ENCODE results near the gene ANXA6. TPM values are rescaled to one million over a fixed set of nuclear protein-coding genes. Genes with fewer than 3 reads are reported as not detected.

Gene ANXA6
- total RNA-seq, 1 experiment from 2014 or later = 16.4 TPM

DNA sequence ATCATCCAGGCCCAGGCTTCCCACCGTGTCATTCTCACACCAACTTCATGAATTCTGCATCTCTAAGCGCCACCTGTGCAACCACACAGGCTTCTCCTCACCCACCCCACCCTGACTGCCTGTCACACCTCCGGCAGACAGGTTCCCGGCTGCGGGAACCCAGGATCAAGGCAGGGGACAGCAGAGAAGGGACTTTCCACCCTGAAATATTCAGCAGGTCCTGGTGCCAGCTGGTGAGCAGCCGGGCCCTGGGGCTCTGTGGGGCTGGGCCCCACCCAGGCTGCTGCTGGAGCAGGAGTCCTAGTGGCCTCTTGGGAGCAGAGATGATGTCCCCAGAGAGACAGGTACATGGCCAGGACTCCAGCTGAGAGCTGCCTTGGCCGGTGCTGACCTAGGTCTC is 12.7 kb downstream of the ANXA6 start:
- Mint-ChIP-seq H3K27ac (ENCODE audit: unreplicated experiment) (no peak overlapping the region), H3K9me3 (ENCODE audit: low read depth, unreplicated experiment) (no peaks in the 10 kb centered on the region), H3K4me3 (ENCODE audit: low read depth, unreplicated experiment) (no peak overlapping the region), H3K4me1 (ENCODE audit: low read depth, unreplicated experiment) (peaks cover 9% of the 10 kb centered on the region), H3K36me3 (ENCODE audit: insufficient read depth, unreplicated experiment) (no peaks in the 10 kb centered on the region), H3K27me3 (ENCODE audit: unreplicated experiment) (peaks cover 19% of the 10 kb centered on the region)
- no peak for DNase-seq
- no TSS peak for BruUV-seq (replicated peaks)
- intact Hi-C loops (cut with micrococcal nuclease; ENCODE audit: unreplicated experiment) = no loop called here
- CTCF ChIA-PET = no interaction called here
- TF ChIP-seq, protein P1, sequence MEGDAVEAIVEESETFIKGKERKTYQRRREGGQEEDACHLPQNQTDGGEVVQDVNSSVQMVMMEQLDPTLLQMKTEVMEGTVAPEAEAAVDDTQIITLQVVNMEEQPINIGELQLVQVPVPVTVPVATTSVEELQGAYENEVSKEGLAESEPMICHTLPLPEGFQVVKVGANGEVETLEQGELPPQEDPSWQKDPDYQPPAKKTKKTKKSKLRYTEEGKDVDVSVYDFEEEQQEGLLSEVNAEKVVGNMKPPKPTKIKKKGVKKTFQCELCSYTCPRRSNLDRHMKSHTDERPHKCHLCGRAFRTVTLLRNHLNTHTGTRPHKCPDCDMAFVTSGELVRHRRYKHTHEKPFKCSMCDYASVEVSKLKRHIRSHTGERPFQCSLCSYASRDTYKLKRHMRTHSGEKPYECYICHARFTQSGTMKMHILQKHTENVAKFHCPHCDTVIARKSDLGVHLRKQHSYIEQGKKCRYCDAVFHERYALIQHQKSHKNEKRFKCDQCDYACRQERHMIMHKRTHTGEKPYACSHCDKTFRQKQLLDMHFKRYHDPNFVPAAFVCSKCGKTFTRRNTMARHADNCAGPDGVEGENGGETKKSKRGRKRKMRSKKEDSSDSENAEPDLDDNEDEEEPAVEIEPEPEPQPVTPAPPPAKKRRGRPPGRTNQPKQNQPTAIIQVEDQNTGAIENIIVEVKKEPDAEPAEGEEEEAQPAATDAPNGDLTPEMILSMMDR (IDR thresholded peaks at IDR 0.05; ENCODE audit: unreplicated experiment) = no peak

DNA sequence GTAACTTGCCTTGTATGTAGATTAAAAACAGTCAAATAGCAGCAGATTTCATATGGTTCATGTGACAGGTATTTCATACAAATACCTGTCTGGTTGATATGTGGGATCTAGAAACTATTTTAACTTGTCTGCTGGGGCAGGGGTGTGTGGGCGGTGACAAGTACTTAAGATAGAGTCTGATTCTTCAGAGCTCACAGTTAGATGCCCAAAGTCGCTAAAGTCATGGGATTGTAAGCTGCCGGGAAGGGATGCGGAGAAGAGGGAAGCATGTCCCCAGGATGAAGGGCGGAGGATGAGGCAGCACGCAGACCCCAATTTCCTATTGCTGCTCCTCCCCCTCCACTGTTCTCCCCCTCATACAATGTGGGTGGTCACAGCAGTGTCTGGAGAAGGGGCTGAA is 13.3 kb downstream of the ANXA6 start:
- peaks cover 19% of the 10 kb centered on the region for H3K27me3 Mint-ChIP-seq (ENCODE audit: unreplicated experiment)
- BruUV-seq (replicated peaks) = no TSS peak
- no peak for DNase-seq
- CTCF ChIA-PET = no interaction called here
- no peak overlapping the region for H3K27ac Mint-ChIP-seq (ENCODE audit: unreplicated experiment)
- intact Hi-C loops (cut with micrococcal nuclease; ENCODE audit: unreplicated experiment) = no loop called here
- peaks cover 9% of the 10 kb centered on the region for H3K4me1 Mint-ChIP-seq (ENCODE audit: low read depth, unreplicated experiment)
- no peaks in the 10 kb centered on the region for H3K36me3 Mint-ChIP-seq (ENCODE audit: insufficient read depth, unreplicated experiment)
- TF ChIP-seq, protein P1 (IDR thresholded peaks at IDR 0.05; ENCODE audit: unreplicated experiment) = no peak
- H3K4me3 Mint-ChIP-seq (ENCODE audit: low read depth, unreplicated experiment) = no peak overlapping the region
- H3K9me3 Mint-ChIP-seq (ENCODE audit: low read depth, unreplicated experiment) = no peaks in the 10 kb centered on the region

DNA sequence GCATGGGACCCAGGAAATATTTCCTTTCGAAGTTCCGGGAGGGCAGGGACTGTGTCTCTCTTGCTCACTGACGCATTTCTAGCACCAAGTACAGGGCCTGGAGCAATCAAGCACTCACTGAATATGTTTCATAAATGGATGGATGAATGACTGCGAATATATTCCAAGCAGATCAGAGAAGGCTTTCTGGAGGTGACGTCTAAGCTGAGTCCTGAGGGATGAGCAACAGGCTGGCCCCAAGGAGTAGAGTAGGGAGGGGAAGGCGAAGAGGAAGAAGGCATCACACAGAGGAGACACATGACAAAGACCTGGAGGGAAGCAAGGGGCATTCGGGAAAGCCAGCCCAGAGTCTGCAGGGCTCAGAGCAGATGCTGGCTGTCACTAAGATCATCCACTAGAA is 13.9 kb downstream of the ANXA6 start:
- Mint-ChIP-seq H3K4me3 (ENCODE audit: low read depth, unreplicated experiment) (no peak overlapping the region), H3K4me1 (ENCODE audit: low read depth, unreplicated experiment) (peaks cover 9% of the 10 kb centered on the region), H3K27me3 (ENCODE audit: unreplicated experiment) (peaks cover 19% of the 10 kb centered on the region), H3K9me3 (ENCODE audit: low read depth, unreplicated experiment) (no peaks in the 10 kb centered on the region), H3K36me3 (ENCODE audit: insufficient read depth, unreplicated experiment) (no peaks in the 10 kb centered on the region), H3K27ac (ENCODE audit: unreplicated experiment) (no peak overlapping the region)
- no peak for DNase-seq
- CTCF ChIA-PET = no interaction called here
- TF ChIP-seq, protein P1 (IDR thresholded peaks at IDR 0.05; ENCODE audit: unreplicated experiment) = no peak
- intact Hi-C loops (cut with micrococcal nuclease; ENCODE audit: unreplicated experiment) = no loop called here
- no TSS peak for BruUV-seq (replicated peaks)

DNA sequence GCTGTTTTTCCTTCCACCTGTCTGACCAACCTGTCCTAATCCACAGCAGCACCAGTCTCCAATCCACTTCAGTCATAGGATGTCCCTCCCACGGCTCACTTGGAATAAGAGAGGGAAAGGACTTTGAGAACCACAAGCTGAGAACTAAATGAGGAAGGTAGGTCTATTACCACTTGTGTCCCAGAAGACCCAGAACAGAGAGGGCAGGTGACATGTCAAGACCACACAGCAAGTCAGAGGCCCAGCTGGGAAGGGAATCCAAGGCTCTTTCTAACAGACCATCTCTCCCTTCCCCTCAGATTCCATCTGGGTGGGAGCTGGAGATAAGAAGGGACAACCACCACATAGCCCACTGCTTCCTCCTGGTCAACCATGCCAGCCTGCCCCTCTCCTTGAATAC is 14.6 kb downstream of the ANXA6 start:
- TF ChIP-seq, protein P1 (IDR thresholded peaks at IDR 0.05; ENCODE audit: unreplicated experiment) = no peak
- no peak for DNase-seq
- H3K9me3 Mint-ChIP-seq (ENCODE audit: low read depth, unreplicated experiment) = no peaks in the 10 kb centered on the region
- no peak overlapping the region for H3K4me3 Mint-ChIP-seq (ENCODE audit: low read depth, unreplicated experiment)
- H3K4me1 Mint-ChIP-seq (ENCODE audit: low read depth, unreplicated experiment) = peaks cover 9% of the 10 kb centered on the region
- H3K27ac Mint-ChIP-seq (ENCODE audit: unreplicated experiment) = no peak overlapping the region
- intact Hi-C loops (cut with micrococcal nuclease; ENCODE audit: unreplicated experiment) = no loop called here
- BruUV-seq (replicated peaks) = no TSS peak
- peaks cover 19% of the 10 kb centered on the region for H3K27me3 Mint-ChIP-seq (ENCODE audit: unreplicated experiment)
- CTCF ChIA-PET = interaction anchor here (1.5 kb wide), 1 partner anchor 15 kb away, joined by 3 read pairs; the partner anchor contains the start of gene ANXA6
- no peaks in the 10 kb centered on the region for H3K36me3 Mint-ChIP-seq (ENCODE audit: insufficient read depth, unreplicated experiment)

Measured in Calu3 (cell line).